ENCODE measurements around the gene TRAPPC8.

DNA sequence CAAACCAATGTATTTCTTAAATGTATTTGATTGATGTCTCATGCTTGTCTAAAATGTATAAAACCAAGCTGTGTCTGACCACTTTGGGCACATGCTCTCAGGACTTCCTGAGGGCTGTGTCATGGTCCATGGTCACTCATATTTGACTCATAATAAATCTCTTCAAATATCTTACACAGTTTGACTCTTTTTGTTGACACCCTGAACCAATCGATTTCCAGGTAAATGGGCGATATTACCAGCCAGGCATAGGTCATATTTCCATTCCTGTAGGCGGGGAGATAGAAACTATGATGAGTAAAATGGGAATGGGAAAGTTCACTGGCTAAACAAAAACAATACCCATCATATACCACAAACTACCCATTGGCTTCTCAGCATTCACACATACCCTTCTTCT is 9.3 kb upstream of the TRAPPC8 start:
- no peak for TF ChIP-seq POLR2A (IDR thresholded peaks at IDR 0.05)
- TF ChIP-seq, protein P1, sequence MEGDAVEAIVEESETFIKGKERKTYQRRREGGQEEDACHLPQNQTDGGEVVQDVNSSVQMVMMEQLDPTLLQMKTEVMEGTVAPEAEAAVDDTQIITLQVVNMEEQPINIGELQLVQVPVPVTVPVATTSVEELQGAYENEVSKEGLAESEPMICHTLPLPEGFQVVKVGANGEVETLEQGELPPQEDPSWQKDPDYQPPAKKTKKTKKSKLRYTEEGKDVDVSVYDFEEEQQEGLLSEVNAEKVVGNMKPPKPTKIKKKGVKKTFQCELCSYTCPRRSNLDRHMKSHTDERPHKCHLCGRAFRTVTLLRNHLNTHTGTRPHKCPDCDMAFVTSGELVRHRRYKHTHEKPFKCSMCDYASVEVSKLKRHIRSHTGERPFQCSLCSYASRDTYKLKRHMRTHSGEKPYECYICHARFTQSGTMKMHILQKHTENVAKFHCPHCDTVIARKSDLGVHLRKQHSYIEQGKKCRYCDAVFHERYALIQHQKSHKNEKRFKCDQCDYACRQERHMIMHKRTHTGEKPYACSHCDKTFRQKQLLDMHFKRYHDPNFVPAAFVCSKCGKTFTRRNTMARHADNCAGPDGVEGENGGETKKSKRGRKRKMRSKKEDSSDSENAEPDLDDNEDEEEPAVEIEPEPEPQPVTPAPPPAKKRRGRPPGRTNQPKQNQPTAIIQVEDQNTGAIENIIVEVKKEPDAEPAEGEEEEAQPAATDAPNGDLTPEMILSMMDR (IDR thresholded peaks at IDR 0.05) = no peak
